ENCODE results near the gene UBE2R2. TPM values are rescaled to one million over a fixed set of nuclear protein-coding genes. Genes with fewer than 3 reads are reported as not detected.

UBE2R2 gene
- total RNA-seq, 1 donor from 2014 or later = 36.7 TPM

DNA sequence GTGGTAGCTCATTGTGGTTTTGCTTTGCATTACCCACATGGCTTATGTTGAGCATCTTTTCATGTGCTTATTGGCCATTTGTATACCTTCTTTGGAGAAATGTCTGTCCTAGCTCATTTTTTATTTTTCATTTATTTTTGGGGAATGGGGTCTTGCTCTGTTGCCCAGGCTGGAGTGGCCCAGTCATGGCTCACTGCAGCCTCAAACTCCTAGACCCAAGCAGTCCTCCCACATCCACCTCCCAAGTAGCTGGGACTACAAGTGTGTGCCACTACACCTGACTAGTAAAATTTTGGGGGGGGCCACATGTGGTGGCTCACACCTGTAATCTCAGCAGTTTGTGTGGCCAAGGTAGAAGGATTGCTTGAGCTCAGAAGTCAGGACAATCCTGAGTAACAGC, 77.4 kb downstream of the UBE2R2 start:
- Histone ChIP-seq H3K4me1 (no peaks in the 10 kb centered on the region), H3K4me3 (no peak overlapping the region), H3K27me3 (no peaks in the 10 kb centered on the region), H3K36me3 (peaks cover 10% of the 10 kb centered on the region), H3K9me3 (no peaks in the 10 kb centered on the region), H3K27ac (no peak overlapping the region)
- ATAC-seq (no peak), DNase-seq (no peak)
- intact Hi-C loops (cut with DNase I) = no loop called here
- TF ChIP-seq, protein P1, sequence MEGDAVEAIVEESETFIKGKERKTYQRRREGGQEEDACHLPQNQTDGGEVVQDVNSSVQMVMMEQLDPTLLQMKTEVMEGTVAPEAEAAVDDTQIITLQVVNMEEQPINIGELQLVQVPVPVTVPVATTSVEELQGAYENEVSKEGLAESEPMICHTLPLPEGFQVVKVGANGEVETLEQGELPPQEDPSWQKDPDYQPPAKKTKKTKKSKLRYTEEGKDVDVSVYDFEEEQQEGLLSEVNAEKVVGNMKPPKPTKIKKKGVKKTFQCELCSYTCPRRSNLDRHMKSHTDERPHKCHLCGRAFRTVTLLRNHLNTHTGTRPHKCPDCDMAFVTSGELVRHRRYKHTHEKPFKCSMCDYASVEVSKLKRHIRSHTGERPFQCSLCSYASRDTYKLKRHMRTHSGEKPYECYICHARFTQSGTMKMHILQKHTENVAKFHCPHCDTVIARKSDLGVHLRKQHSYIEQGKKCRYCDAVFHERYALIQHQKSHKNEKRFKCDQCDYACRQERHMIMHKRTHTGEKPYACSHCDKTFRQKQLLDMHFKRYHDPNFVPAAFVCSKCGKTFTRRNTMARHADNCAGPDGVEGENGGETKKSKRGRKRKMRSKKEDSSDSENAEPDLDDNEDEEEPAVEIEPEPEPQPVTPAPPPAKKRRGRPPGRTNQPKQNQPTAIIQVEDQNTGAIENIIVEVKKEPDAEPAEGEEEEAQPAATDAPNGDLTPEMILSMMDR (IDR thresholded peaks at IDR 0.05) = no peak

DNA sequence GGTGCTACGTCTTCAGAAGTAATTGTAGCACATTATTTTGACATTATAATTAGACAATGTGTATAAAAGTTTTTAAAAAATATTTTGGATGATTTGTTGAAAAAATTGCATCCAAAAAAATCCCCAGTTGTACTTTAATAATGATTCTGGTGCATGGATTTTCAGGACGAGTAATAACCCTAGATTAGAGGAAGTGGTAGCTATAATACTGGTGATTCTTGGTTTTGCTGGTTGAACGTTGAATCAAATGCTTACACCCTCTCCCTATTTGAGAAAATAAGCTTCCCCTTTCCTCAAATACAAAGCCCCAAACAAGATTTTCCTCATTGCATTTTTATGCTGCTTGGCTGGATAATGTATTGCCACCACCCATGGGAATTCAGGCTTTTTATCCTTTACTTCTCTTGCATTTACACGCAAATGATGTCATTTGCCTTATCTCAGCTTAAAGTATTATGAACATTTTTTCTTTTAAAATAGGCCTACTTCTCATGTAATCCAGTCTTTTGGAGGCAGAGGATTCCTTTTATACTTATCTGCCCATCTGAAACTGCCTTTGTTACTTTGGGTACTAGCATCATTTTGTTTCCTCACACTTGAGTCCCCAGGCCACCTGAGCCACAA, 86.3 kb downstream of the UBE2R2 start:
- Histone ChIP-seq H3K27me3 (no peaks in the 10 kb centered on the region), H3K4me1 (no peaks in the 10 kb centered on the region), H3K4me3 (no peak overlapping the region), H3K9me3 (no peaks in the 10 kb centered on the region), H3K27ac (no peak overlapping the region), H3K36me3 (peaks cover 36% of the 10 kb centered on the region)
- TF ChIP-seq, protein P1 (IDR thresholded peaks at IDR 0.05) = no peak
- DNase-seq (no peak), ATAC-seq (no peak)
- intact Hi-C loops (cut with DNase I) = no loop called here

DNA sequence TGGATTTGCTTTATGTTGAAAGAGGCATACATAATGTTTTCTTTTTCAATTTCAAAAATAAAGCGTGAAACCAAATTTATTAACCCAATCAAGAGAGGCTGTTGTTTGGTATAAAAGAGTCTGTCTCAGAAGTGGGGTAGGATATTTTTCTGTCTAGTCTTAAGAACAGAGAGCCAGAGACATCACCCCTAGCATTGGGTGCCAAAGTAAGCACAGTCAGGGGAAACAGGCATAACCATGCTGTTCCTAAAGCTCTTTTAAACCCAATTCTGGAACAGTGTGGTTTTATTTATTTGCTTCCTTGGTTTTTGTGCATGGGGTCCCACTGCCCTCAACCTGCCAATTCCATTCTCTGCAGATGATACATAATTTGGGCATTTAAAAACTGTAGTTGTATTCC, 88.2 kb downstream of the UBE2R2 start:
- DNase-seq (no peak), ATAC-seq (no peak)
- intact Hi-C loops (cut with DNase I) = no loop called here
- Histone ChIP-seq H3K4me3 (no peak overlapping the region), H3K9me3 (no peaks in the 10 kb centered on the region), H3K4me1 (no peaks in the 10 kb centered on the region), H3K27ac (no peak overlapping the region), H3K27me3 (no peaks in the 10 kb centered on the region), H3K36me3 (peaks cover 25% of the 10 kb centered on the region)
- TF ChIP-seq, protein P1 (IDR thresholded peaks at IDR 0.05) = no peak

DNA sequence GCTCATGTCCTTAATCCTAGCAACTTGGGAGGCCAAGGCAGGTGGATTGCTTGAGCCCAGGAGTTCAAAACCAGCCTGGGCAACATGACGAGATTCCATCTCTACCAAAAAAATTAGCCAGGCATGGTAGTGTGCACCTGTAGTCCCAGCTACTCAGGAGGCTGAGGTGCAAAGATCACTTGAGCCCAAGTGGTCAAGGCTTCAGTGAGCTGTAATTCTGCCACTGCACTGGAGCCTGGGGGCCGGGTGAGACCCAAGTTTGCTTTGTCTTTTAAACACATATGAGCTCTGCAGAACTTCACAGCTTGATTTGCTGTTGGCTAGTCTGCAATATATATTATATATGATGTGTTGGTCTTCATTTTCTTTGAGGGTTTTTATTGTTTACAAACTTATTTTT, 89.8 kb downstream of the UBE2R2 start:
- DNase-seq (no peak), ATAC-seq (no peak)
- peaks cover 9% of the 10 kb centered on the region for H3K36me3 ChIP-seq
- H3K9me3 ChIP-seq = no peaks in the 10 kb centered on the region
- H3K4me1 ChIP-seq = no peaks in the 10 kb centered on the region
- TF ChIP-seq, protein P1 (IDR thresholded peaks at IDR 0.05) = no peak
- no peaks in the 10 kb centered on the region for H3K27me3 ChIP-seq
- no peak overlapping the region for H3K4me3 ChIP-seq
- intact Hi-C loops (cut with DNase I) = no loop called here
- no peak overlapping the region for H3K27ac ChIP-seq

DNA sequence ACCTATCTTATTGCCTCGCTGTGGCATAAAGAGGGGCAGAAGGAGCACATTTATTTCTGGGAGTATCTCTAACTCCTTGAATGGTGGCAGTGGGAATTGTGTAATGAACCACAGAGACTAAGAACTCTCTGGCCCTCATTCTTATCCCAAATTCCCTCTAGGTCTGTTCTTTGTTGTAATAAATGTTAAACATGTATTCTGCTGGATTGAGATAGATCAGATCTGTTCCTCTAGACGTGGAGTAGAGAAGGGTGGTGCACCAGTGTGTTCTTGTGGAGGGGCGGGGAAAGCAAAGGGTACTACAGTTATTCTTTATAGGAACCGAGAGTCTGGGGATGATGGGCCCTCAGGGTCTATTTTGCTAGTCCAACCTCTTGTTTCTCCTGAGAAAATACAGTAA, 90.4 kb downstream of the UBE2R2 start:
- Histone ChIP-seq H3K27ac (no peak overlapping the region), H3K9me3 (no peaks in the 10 kb centered on the region), H3K36me3 (peaks cover 9% of the 10 kb centered on the region), H3K27me3 (no peaks in the 10 kb centered on the region), H3K4me1 (no peaks in the 10 kb centered on the region), H3K4me3 (no peak overlapping the region)
- DNase-seq (no peak), ATAC-seq (no peak)
- TF ChIP-seq, protein P1 (IDR thresholded peaks at IDR 0.05) = no peak
- intact Hi-C loops (cut with DNase I) = no loop called here

DNA sequence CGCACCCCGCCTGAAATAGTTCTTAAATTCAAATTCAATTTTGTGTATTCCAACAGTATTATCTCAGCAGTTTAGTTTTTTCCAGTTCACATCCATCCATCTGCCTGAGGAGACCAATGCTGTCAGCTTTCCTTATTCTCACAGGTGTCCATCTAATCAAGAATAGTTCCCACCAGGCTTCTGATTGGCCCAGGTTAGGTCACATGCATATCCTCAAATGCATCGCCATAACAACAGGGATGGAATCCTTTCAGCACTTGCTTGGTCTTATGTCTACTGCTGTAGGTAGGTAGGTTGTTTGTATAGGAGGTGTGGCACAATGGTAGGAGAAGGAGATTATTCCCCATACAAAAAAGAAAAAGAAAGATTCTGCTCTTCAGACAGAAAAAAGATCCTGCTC, 91.2 kb downstream of the UBE2R2 start:
- Histone ChIP-seq H3K4me3 (no peak overlapping the region), H3K36me3 (peaks cover 14% of the 10 kb centered on the region), H3K27me3 (no peaks in the 10 kb centered on the region), H3K4me1 (no peaks in the 10 kb centered on the region), H3K9me3 (no peaks in the 10 kb centered on the region), H3K27ac (no peak overlapping the region)
- intact Hi-C loops (cut with DNase I) = no loop called here
- DNase-seq (no peak), ATAC-seq (no peak)
- TF ChIP-seq, protein P1 (IDR thresholded peaks at IDR 0.05) = no peak
